Prostate gland (tissue), 2 donors: ENCODE measurements around the gene ATG4D. TPM values are rescaled to one million over a fixed set of nuclear protein-coding genes. Genes with fewer than 3 reads are reported as not detected.

Source experiments
- DNase-seq: peaks from one replicate; pipeline ENCODE4 v3.0.0-alpha.2; 2019; ENCODE audit warnings: low spot score
- H3K27ac ChIP-seq, 2 donors: fragments of 200-600 bp; sonication (generic); 2 replicates each; pipeline ENCODE4 v1.5.1; 2017 to 2019
- H3K27me3 ChIP-seq: fragments of 200-600 bp; sonication (generic); replicated peaks from 2 replicates; pipeline ENCODE4 v1.5.1; 2019; ENCODE audit not compliant: insufficient read depth
- H3K36me3 ChIP-seq, 2 donors: fragments of 200-600 bp; sonication (generic); 1 replicate in 1 of 2; 2 replicates in 1 of 2; pipeline versions ENCODE4 v1.5.1 to v1.8.1; 2017 to 2019
- H3K4me1 ChIP-seq: fragments of 200-600 bp; sonication (generic); replicated peaks from 2 replicates; pipeline ENCODE4 v1.5.1; 2019
- H3K4me3 ChIP-seq, 2 donors: fragments of 200-600 bp; sonication (generic); 2 replicates each; pipeline ENCODE4 v1.5.1; 2017 to 2019
- H3K9me3 ChIP-seq: fragments of 200-600 bp; sonication (generic); 2 replicates; pipeline ENCODE4 v1.5.1; 2017
- POLR2A ChIP-seq: fragments of 450-650 bp; IDR thresholded peaks from one replicate; pipeline ENCODE4 v1.6.1; 2016; ENCODE audit warnings: antibody characterized with exemption, mild to moderate bottlenecking
- POLR2AphosphoS5 ChIP-seq: sonication (generic); formaldehyde crosslinking; IDR thresholded peaks from one replicate; pipeline ENCODE4 v1.6.1; 2017; ENCODE audit warnings: antibody characterized with exemption
- WGBS: methylation state at CpG from one replicate; pipeline ENCODE4 v1.1.5; 2018; 5-methylcytosine and 5-hydroxymethylcytosine counted together
- intact Hi-C: fragments of 100-400 bp; cut with DNase I; formaldehyde crosslinking; loops from one replicate; pipeline ENCODE4 v1.14.2; 2022
- total RNA-seq, 2 donors: library from RNA; depleted of rRNA; stranded (reverse); fragments of >200 nt; gene quantifications; one replicate each; pipeline ENCODE4 v1.1.0, GENCODE V29; 2016
- TF ChIP-seq, protein P1 (sequence below), 4 experiments: fragments of 200-600 bp in 2 of 4; fragments of 450-650 bp in 2 of 4; sonication (generic) in 2 of 4; IDR thresholded peaks; 1 replicate in 3 of 4; 2 replicates in 1 of 4; pipeline ENCODE4 v1.5.1; 2016 to 2019; ENCODE audit warnings: antibody characterized with exemption in 4 of 4, mild to moderate bottlenecking in 2 of 4, moderate library complexity in 2 of 4

ATG4D gene
- 10 to 100 TPM; 36.3 to 57.9 TPM for total RNA-seq

DNA sequence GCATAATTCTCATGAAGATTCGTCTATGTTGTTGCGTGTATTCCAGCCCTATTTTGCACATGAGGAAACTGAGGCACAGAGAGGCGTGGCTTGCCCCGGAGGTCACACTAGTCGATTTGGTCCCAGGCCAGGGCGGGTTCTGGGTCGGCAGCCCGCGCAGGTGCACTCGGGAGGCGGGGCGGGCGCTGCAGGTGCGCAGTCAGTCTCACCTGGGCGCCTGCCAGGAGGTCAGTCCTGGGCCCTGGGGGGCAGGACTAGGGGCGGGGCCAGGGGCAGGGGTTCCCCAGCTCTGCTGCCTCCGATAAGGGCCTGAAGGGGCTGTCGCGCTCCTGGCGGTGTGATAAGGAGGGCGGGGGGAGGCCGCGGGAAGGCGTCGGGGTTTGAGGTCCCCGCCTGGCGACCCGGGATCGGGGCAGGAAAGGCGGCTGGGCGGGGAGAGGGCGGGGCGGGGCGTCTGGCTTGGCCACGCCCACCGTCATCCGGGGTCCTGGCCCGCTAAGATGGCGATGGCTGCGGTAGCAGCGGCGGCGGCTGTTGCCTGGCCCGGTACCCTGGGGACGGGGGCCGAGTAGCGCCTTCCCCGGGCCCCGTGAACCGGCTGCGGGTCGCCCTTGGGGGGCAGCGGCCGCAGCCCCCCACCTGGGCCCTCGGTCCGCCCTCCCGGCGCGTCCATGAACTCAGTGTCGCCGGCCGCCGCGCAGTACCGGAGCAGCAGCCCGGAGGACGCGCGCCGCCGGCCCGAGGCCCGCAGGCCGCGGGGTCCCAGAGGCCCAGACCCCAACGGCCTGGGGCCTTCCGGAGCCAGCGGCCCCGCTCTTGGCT, at the start of gene ATG4D:
Gene ATG4D, plus strand, starts transcription at position 485 of the 822 bp plus-strand sequence. Its CDS starts 187 bp downstream, at position 672.
- Histone ChIP-seq H3K36me3 (peaks cover 0 to 12% of the 10 kb centered on the region in 2 donors), H3K4me1 (peaks cover 4% of the 10 kb centered on the region), H3K4me3 (peak within 1 kb of the TSS; percentile 100), H3K9me3 (no peaks in the 10 kb centered on the region), H3K27me3 (no peaks in the 10 kb centered on the region), H3K27ac (peak within 1 kb of the TSS; percentile 85 to 87)
- intact Hi-C loops, result no loop called here
- 1% methylated on average over 31 of the region's 79 CpGs for WGBS
- TF ChIP-seq POLR2AphosphoS5 (peak; percentile 25), POLR2A (peak; percentile 78)
- TF ChIP-seq, protein P1, sequence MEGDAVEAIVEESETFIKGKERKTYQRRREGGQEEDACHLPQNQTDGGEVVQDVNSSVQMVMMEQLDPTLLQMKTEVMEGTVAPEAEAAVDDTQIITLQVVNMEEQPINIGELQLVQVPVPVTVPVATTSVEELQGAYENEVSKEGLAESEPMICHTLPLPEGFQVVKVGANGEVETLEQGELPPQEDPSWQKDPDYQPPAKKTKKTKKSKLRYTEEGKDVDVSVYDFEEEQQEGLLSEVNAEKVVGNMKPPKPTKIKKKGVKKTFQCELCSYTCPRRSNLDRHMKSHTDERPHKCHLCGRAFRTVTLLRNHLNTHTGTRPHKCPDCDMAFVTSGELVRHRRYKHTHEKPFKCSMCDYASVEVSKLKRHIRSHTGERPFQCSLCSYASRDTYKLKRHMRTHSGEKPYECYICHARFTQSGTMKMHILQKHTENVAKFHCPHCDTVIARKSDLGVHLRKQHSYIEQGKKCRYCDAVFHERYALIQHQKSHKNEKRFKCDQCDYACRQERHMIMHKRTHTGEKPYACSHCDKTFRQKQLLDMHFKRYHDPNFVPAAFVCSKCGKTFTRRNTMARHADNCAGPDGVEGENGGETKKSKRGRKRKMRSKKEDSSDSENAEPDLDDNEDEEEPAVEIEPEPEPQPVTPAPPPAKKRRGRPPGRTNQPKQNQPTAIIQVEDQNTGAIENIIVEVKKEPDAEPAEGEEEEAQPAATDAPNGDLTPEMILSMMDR (IDR thresholded peaks at IDR 0.05), result peak in 1 of 4 experiments; percentile 23
- peak; percentile 66 for DNase-seq

DNA sequence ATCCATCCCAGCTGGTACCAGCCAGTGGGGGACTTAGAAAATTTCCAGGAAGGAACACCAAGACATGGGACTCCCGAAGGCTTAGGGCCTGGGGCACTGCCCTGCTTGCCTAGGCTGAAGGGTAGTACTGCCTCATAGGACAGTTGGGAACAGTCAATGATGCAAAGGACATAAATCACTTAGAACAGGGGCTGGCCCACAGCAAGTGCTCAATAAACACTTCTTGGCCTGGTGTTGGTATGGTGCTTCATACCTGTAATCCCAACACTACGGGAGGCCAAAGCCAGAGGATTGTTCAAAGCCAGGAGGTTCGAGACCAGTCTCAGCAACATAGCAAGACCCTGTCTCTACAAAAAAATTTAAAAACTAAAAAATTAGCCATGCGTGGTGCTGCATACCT, 46.3 kb upstream of the ATG4D start:
- Histone ChIP-seq H3K27ac (no peak overlapping the region), H3K27me3 (no peaks in the 10 kb centered on the region), H3K36me3 (peaks cover 0 to 9% of the 10 kb centered on the region in 2 donors), H3K4me3 (no peak overlapping the region), H3K4me1 (no peaks in the 10 kb centered on the region), H3K9me3 (no peaks in the 10 kb centered on the region)
- DNase-seq, result no peak
- no peak for TF ChIP-seq POLR2AphosphoS5
- no peak for TF ChIP-seq POLR2A
- TF ChIP-seq, protein P1 (IDR thresholded peaks at IDR 0.05), result no peak
- 90% methylated on average over 4 of the region's 4 CpGs for whole genome bisulfite sequencing
- intact Hi-C loops, result no loop called here

- Histone ChIP-seq H3K36me3 (peaks cover 0 to 9% of the 10 kb centered on the region in 2 donors), H3K9me3 (no peaks in the 10 kb centered on the region), H3K4me3 (no peak overlapping the region), H3K4me1 (no peaks in the 10 kb centered on the region), H3K27ac (no peak overlapping the region), H3K27me3 (no peaks in the 10 kb centered on the region)
- 82% methylated on average over 24 of the region's 24 CpGs for WGBS
- intact Hi-C loops, result loop anchor here (5.0 kb wide), 1 partner anchor 68 kb away; the partner anchor contains the start of genes CDKN2D and KRI1
- TF ChIP-seq POLR2AphosphoS5 (no peak), POLR2A (no peak)
- TF ChIP-seq, protein P1 (IDR thresholded peaks at IDR 0.05), result no peak
- DNase-seq, result no peak
Observed at GRCh38 chr19:10499550-10500246, 44.0 kb upstream of the ATG4D start.

- 94% methylated on average over 2 of the region's 2 CpGs for WGBS
- no peak for TF ChIP-seq POLR2AphosphoS5
- TF ChIP-seq, protein P1 (IDR thresholded peaks at IDR 0.05), result no peak
- no peak for TF ChIP-seq POLR2A
- DNase-seq, result no peak
- intact Hi-C loops, result loop anchor here (5.0 kb wide), 1 partner anchor 67 kb away; the partner anchor contains the start of genes CDKN2D and KRI1
- Histone ChIP-seq H3K27ac (no peak overlapping the region), H3K36me3 (peaks cover 0 to 9% of the 10 kb centered on the region in 2 donors), H3K9me3 (no peaks in the 10 kb centered on the region), H3K27me3 (no peaks in the 10 kb centered on the region), H3K4me3 (no peak overlapping the region), H3K4me1 (no peaks in the 10 kb centered on the region)
Observed at GRCh38 chr19:10500247-10500592, 43.5 kb upstream of the ATG4D start.
